Medulla oblongata (tissue), 1 donor: ENCODE data around the gene KLHL7.
"Not testable (repeated sequence)": the region's sequence is repeated elsewhere in the genome, so short reads cannot be mapped to it uniquely, and the experiment has no call there.

Experiments
- DNase-seq: peaks from one replicate; pipeline ENCODE4 v3.0.0-alpha.2; 2015; ENCODE audit errors: extremely low spot score

KLHL7 gene

DNA sequence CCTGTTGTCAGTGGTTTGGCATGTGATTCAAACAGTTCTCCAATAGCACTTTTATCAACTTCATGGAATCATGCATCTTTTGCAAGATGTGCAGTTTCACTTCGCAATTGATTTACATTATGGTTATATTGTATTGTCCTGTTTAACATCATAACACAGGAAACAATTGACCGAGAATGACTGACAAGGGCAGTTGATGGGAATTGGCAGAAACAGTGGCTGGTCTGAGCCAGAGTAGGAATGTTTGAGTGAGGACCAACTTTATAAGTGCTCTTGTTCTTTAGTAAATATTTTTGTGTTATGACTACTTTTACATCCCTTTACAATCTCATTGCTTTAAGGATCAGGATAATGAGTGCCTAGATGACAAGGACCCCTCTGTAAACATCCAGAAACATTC, 2.2 kb downstream of the KLHL7 start:
- no peak for DNase-seq

GRCh38 chr7:23108995-23109394, 3.4 kb downstream of the KLHL7 start:
- no peak for DNase-seq

GRCh38 chr7:23109470-23109869, 3.9 kb downstream of the KLHL7 start:
- DNase-seq: no peak

- no peak for DNase-seq
Observed at GRCh38 chr7:23114896-23115295, 9.3 kb downstream of the KLHL7 start.

- DNase-seq: no peak
Observed at GRCh38 chr7:23115991-23116390, 10.4 kb downstream of the KLHL7 start.

GRCh38 chr7:23117841-23118240, 12.3 kb downstream of the KLHL7 start:
- DNase-seq: no peak

DNA sequence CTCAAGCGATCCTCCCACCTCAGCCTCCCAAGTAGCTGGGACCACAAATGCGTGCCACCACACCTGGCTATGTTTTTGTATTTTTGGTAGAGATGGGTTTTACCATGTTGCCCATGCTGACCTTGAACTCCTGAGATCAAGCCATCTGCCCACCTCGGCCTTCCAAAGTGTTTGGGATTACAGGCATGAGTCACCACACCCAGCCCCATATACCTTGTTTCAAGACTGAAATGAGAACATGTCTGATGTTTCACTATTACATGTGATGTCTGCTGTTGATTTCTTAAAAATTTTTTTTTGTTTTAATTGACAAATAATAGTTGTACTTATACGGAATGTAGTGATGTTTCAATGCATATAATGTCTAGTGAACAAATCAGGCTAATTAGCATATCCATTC, 14.5 kb downstream of the KLHL7 start:
- no peak for DNase-seq

- no peak for DNase-seq
Observed at GRCh38 chr7:23121165-23121564, 15.6 kb downstream of the KLHL7 start.

DNA sequence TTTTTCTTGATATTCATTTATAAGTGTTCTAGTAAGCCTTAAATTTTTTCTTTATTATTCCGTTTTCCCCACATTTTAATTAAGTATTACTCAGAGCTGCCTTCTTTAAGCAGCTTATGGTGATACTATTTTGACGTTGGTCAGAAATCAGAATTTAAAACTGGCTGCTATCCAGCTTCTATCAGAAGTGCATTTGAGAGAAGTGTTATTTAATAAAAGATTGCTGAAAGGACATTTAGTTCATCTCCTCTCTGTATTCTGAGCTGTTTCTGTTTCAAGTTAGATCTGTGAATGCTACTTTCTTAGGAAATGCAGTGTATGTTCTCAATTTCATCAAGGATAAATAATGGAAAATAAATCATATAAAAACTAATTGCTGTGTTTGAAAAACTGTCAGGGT, 17.4 kb downstream of the KLHL7 start:
- DNase-seq: no peak

DNA sequence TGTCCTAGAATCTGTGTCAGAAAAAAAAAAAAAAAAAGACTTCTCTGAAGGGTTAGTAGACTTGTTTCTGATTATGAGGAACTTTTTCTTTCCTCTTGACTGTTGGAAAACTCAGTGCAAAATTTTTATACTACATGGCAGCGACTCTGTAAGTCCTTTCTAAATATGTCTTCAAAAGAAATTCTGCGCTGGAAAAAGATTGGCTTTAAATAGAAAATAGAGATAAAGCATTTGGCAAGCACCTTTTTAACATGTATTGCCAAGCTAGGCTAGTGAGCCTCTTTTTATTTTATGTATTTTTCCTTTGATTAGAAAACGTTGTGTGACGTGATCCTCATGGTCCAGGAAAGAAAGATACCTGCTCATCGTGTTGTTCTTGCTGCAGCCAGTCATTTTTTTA, 17.9 kb downstream of the KLHL7 start:
- no peak for DNase-seq

DNA sequence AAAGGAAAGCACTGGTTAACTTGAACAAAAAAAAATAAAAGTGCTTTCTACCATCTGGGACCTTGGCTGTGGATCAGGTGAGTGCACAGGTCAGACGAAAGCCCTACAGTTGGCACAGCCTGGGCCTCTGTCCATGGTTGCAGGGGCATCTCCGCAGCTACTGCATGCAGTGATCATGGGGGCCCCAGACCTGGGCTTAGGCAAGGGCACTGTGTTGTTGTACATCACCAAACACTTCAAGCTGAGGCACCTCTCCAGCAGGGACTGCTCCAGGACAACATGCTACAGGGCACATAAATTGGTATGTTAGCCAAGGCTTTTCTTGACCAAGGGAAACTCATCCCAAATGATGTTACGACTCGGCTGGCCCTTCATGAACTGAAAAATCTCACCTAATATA, 23.5 kb downstream of the KLHL7 start:
- DNase-seq: no peak

DNA sequence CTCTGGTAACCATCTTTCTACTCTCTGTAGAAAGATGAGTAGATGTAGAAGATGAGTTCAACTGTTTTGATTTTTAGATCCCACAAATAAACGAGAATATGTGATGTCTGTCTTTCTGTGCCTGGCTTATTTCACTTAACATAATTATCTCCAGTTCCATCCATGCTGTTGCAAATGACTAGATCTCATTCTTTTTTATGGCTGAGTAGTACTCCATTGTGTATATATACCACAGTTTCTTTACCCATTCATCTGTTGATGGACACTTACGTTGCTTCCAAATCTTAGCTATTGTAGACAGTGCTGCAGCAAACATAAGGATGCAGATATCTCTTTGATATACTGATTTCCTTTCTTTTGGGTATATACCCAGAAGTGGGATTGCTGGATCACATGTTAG, 26.2 kb downstream of the KLHL7 start:
- not testable (repeated sequence) for DNase-seq

- no peak for DNase-seq
Observed at GRCh38 chr7:23133797-23134196, 28.2 kb downstream of the KLHL7 start.

GRCh38 chr7:23135755-23136154, 30.2 kb downstream of the KLHL7 start:
- no peak for DNase-seq

DNA sequence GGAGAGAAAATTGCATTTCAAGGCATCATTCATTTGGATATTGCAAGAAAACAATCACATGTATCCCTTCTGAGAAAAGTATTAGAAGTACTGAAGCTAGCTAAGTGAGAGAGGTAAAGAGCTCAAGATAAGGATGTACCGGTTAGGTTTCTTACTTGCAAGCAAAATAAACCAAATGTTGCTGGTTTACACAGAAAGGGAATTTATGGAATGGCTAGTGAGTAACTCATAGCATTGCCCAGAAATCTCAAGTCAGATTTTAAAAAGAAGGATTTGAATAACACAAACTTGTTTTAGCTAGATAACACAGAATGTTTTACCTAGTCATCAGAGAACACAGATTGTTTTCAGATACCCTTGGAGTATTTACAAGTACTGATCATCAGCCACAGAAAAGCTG, 30.6 kb downstream of the KLHL7 start:
- DNase-seq: no peak

GRCh38 chr7:23157679-23158078, 52.1 kb downstream of the KLHL7 start:
- DNase-seq: no peak

GRCh38 chr7:23158546-23158945, 53.0 kb downstream of the KLHL7 start:
- DNase-seq: no peak

DNA sequence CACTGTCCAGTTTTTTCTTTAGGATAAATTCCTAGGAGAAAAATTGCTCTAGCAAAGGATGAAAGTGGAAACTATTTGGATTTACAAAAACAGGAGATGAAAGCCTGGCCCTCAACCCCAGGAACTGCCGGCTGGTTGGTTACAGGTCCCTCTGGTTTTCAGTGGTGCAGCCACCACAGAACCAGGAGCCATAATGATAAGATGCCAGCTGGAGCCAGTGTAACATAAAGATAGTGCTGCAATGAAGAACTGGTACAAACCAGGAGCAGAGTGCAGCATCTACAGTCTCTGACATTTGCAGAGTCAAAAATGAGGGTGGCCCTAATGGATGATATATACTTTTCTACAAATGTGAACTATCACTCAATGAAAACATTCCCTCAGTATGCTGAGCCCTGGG, 55.9 kb downstream of the KLHL7 start:
- no peak for DNase-seq

DNA sequence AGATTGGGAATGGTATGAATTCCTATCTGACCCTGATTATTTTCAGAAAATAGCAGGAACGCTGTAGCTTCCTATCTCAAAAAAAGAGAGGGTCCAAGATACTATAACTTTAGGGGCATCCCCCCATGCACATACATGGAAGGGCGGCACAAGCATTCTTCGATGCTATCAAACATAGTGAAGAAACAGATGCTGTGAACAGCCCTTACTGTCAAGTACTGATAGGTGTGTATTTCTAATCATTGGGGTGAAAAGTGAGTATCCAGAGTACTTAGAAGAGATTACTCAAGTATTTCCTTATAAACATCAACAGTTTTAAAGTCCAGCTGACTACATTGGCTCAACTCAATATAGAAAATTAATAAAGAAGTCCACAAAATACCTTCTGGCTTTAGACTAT, 59.3 kb downstream of the KLHL7 start:
- DNase-seq: no peak

- no peak for DNase-seq
Observed at GRCh38 chr7:23165316-23165715, 59.7 kb downstream of the KLHL7 start.

- DNase-seq: no peak
Observed at GRCh38 chr7:23167691-23168090, 62.1 kb downstream of the KLHL7 start.

DNA sequence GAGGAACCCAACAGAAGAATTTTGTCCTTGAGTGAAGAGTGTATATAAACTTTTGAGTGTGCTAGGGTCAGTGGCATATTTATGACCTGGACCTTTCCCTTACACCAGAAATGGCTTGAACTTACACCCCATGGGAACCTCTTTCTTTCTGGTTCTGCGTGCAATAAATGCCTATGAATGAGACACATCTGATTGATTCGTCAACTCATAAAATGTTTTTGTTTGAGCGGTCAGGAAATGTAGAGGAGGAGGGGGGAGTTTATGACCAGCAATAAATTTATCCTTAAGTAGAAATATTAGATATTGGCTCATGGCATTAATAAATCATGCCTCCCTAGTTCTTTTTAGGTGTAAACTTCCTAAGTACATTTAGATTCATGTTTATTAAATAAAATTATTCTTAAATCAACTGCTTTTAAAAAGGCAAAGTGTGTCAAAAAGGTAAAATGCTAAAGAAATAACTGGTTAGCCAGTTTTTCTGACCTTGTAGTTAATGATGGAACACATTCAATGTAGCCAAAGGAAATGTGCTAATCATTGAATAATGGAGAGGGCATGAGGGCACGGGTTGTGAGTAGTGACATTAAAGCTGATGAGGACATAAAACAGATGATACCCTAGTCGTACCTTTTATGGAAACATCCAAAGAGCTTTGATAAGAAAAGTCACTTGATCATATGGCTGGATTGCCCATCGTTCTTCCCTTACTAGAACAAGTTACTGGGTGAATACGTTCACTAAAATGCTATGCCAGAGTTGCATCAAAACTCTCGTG, 62.7 kb downstream of the KLHL7 start:
- no peak for DNase-seq

DNA sequence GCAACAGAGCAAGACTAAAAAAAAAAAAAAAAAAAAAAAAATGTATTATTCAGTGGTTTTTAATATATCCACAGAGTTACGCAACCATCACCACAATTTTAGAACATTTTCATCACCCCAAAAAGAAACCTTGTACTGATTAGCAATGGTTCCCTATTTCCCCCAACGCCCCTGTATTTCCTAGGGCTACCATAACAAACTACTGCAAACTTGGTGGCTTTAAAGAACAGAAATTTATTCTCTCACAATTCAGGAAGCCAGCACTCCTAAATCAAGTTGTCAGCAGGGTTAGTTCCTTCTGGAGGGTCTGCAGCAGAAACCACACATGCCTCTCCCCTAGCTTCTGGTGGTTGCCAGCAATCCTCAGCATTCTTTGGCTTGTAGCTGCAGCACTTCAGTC, 70.4 kb downstream of the KLHL7 start:
- no peak for DNase-seq
